Neuronal stem cell (in vitro differentiated cells): ENCODE data around the gene BATF.

Experiments used
- DNase-seq: peaks from one replicate; pipeline ENCODE4 v3.0.0-alpha.2; 2013; ENCODE audit warnings: low spot score
- H2AFZ ChIP-seq: one replicate; pipeline ENCODE4 v1.6.1; 2013; ENCODE audit warnings: mild to moderate bottlenecking, low read length, inconsistent platforms
- H2AK5ac ChIP-seq: 2 replicates; pipeline ENCODE4 v1.6.1; 2013; ENCODE audit warnings: low read depth, mild to moderate bottlenecking, inconsistent platforms, low read length, moderate library complexity, mixed read lengths
- H2BK120ac ChIP-seq: 2 replicates; pipeline ENCODE4 v1.6.1; 2013; ENCODE audit warnings: low read depth, mild to moderate bottlenecking, inconsistent platforms, low read length, moderate library complexity, mixed read lengths
- H2BK12ac ChIP-seq: one replicate; pipeline ENCODE4 v1.6.1; 2013; ENCODE audit warnings: low read length, inconsistent platforms
- H2BK15ac ChIP-seq: 2 replicates; pipeline ENCODE4 v1.6.1; 2013; ENCODE audit warnings: mild to moderate bottlenecking, low read length, inconsistent platforms, mixed read lengths
- H2BK5ac ChIP-seq: one replicate; pipeline ENCODE4 v1.6.1; 2013; ENCODE audit warnings: inconsistent platforms, mild to moderate bottlenecking, low read length, moderate library complexity
- H3K14ac ChIP-seq: one replicate; pipeline ENCODE4 v1.6.1; 2013; ENCODE audit warnings: low read length, inconsistent platforms
- H3K18ac ChIP-seq: 2 replicates; pipeline ENCODE4 v1.6.1; 2013; ENCODE audit warnings: low read length, inconsistent platforms
- H3K23ac ChIP-seq: 2 replicates; pipeline ENCODE4 v1.6.1; 2013; ENCODE audit warnings: low read depth, mild to moderate bottlenecking, mixed read lengths, low read length, inconsistent platforms; ENCODE audit not compliant: poor library complexity
- H3K27ac ChIP-seq: replicated peaks from 3 replicates; pipeline ENCODE4 v1.5.1; 2013; ENCODE audit warnings: low read length, inconsistent platforms
- H3K27me3 ChIP-seq, 3 experiments: 2 replicates each; pipeline ENCODE4 v1.6.1; 2013; ENCODE audit warnings: low read length in 3 of 3, mild to moderate bottlenecking in 2 of 3, inconsistent platforms in 1 of 3, low read depth in 1 of 3, mixed read lengths in 1 of 3, moderate library complexity in 1 of 3; ENCODE audit not compliant: control insufficient read depth in 3 of 3, insufficient read depth in 3 of 3
- H3K36me3 ChIP-seq, 2 donors: replicated peaks in 1 of 2; 2 replicates each; pipeline ENCODE4 v1.6.1; 2013; ENCODE audit warnings: low read length in 2 of 2; ENCODE audit not compliant: control insufficient read depth in 2 of 2, insufficient read depth in 2 of 2
- H3K4ac ChIP-seq: 2 replicates; pipeline ENCODE4 v1.6.1; 2013; ENCODE audit warnings: inconsistent platforms, mild to moderate bottlenecking, low read length, moderate library complexity
- H3K4me1 ChIP-seq, 2 donors: 1 replicate in 1 of 2; 2 replicates in 1 of 2; pipeline ENCODE4 v1.6.1; 2013; ENCODE audit warnings: low read length in 2 of 2, low read depth in 1 of 2; ENCODE audit not compliant: control insufficient read depth in 2 of 2, insufficient read depth in 1 of 2
- H3K4me2 ChIP-seq: one replicate; pipeline ENCODE4 v1.6.1; 2013; ENCODE audit warnings: mild to moderate bottlenecking, low read length, inconsistent platforms; ENCODE audit not compliant: insufficient read depth, poor library complexity, severe bottlenecking
- H3K4me3 ChIP-seq, 2 donors: 2 replicates each; pipeline ENCODE4 v1.5.1; 2013; ENCODE audit warnings: low read length in 2 of 2, mild to moderate bottlenecking in 2 of 2, inconsistent platforms in 1 of 2, moderate library complexity in 1 of 2
- H3K79me1 ChIP-seq: one replicate; pipeline ENCODE4 v1.6.1; 2013; ENCODE audit warnings: low read depth, mild to moderate bottlenecking, inconsistent platforms, low read length, moderate library complexity
- H3K9ac ChIP-seq: one replicate; pipeline ENCODE4 v1.6.1; 2013; ENCODE audit warnings: mild to moderate bottlenecking, low read depth, low read length, inconsistent platforms; ENCODE audit not compliant: poor library complexity
- H3K9me3 ChIP-seq, 2 donors: replicated peaks in 1 of 2; 2 replicates each; pipeline versions ENCODE3 to v1.6.1; 2013; ENCODE audit warnings: low read length in 2 of 2, mild to moderate bottlenecking in 2 of 2, inconsistent platforms in 1 of 2, low read depth in 1 of 2, mixed read lengths in 1 of 2, moderate library complexity in 1 of 2; ENCODE audit not compliant: control insufficient read depth in 2 of 2, insufficient read depth in 1 of 2
- H4K8ac ChIP-seq: one replicate; pipeline ENCODE4 v1.6.1; 2013; ENCODE audit warnings: low read depth, mild to moderate bottlenecking, inconsistent platforms, low read length, moderate library complexity
- H4K91ac ChIP-seq: one replicate; pipeline ENCODE4 v1.6.1; 2013; ENCODE audit warnings: low read length, low read depth, mild to moderate bottlenecking, inconsistent platforms; ENCODE audit not compliant: poor library complexity
- WGBS, 2 donors: extraction: QIAGEN DNeasy Blood & Tissue Kit; methylation state at CpG; one replicate each; pipeline ENCODE4 v1.1.7; 2013; ENCODE audit warnings: missing lambda C conversion rate in 2 of 2, mixed read lengths in 1 of 2; ENCODE audit not compliant: insufficient read length in 2 of 2, insufficient replicate concordance in 1 of 2; ENCODE audit errors: extremely low coverage in 2 of 2; 5-methylcytosine and 5-hydroxymethylcytosine counted together

BATF gene

GRCh38 chr14:75587388-75587787 is 65.1 kb downstream of the BATF start:
- Histone ChIP-seq H3K36me3 (peaks cover 0 to 1% of the 10 kb centered on the region in 2 donors), H4K8ac (no peak overlapping the region), H2AK5ac (no peak overlapping the region), H3K27ac (no peak overlapping the region), H3K9me3 (peaks cover 4 to 7% of the 10 kb centered on the region in 2 donors), H2BK5ac (no peak overlapping the region), H3K9ac (no peak overlapping the region), H3K14ac (no peak overlapping the region), H2BK12ac (no peak overlapping the region), H3K4me3 (no peak overlapping the region), H2BK120ac (no peak overlapping the region), H3K4me1 (no peaks in the 10 kb centered on the region), H3K18ac (no peak overlapping the region), H3K4me2 (no peak overlapping the region), H3K27me3 (no peaks in the 10 kb centered on the region), H3K79me1 (no peaks in the 10 kb centered on the region), H2BK15ac (no peak overlapping the region), H3K4ac (no peak overlapping the region), H2AFZ (no peak overlapping the region), H4K91ac (no peak overlapping the region), H3K23ac (no peak overlapping the region)
- DNase-seq: no peak

- Histone ChIP-seq H2AFZ (no peak overlapping the region), H2AK5ac (no peak overlapping the region), H2BK15ac (no peak overlapping the region), H3K4ac (no peak overlapping the region), H3K4me3 (no peak overlapping the region), H3K4me2 (no peak overlapping the region), H3K23ac (no peak overlapping the region), H3K9ac (no peak overlapping the region), H4K8ac (no peak overlapping the region), H3K18ac (no peak overlapping the region), H3K27ac (no peak overlapping the region), H3K4me1 (no peaks in the 10 kb centered on the region), H2BK5ac (no peak overlapping the region), H3K14ac (no peak overlapping the region), H3K9me3 (peaks cover 4 to 7% of the 10 kb centered on the region in 2 donors), H3K79me1 (no peaks in the 10 kb centered on the region), H2BK12ac (no peak overlapping the region), H4K91ac (no peak overlapping the region), H2BK120ac (no peak overlapping the region), H3K36me3 (peaks cover 0 to 1% of the 10 kb centered on the region in 2 donors), H3K27me3 (no peaks in the 10 kb centered on the region)
- WGBS, 2 donors: no CpG with 5 or more reads among the region's 6 CpGs
- no peak for DNase-seq
Observed at GRCh38 chr14:75589931-75590330, 67.7 kb downstream of the BATF start.

- Histone ChIP-seq H3K18ac (no peak overlapping the region), H2BK120ac (no peak overlapping the region), H4K8ac (no peak overlapping the region), H3K4ac (no peak overlapping the region), H2AK5ac (no peak overlapping the region), H3K4me2 (no peak overlapping the region), H3K23ac (no peak overlapping the region), H3K4me3 (peak overlapping the region in 1 of 2 donors; percentile 38), H3K4me1 (no peaks in the 10 kb centered on the region), H3K14ac (no peak overlapping the region), H3K9ac (no peak overlapping the region), H2BK5ac (no peak overlapping the region), H2AFZ (no peak overlapping the region), H3K27ac (no peak overlapping the region), H4K91ac (no peak overlapping the region), H3K9me3 (peaks cover 4 to 11% of the 10 kb centered on the region in 2 donors), H3K79me1 (no peaks in the 10 kb centered on the region), H3K27me3 (no peaks in the 10 kb centered on the region), H2BK15ac (no peak overlapping the region), H2BK12ac (no peak overlapping the region), H3K36me3 (peaks cover 0 to 1% of the 10 kb centered on the region in 2 donors)
- no CpG with 5 or more reads among the region's 1 CpG for WGBS, 2 donors
- DNase-seq: no peak
Observed at GRCh38 chr14:75591331-75591946, 69.2 kb downstream of the BATF start.

- Histone ChIP-seq H3K79me1 (no peaks in the 10 kb centered on the region), H3K4me2 (no peak overlapping the region), H3K4me3 (no peak overlapping the region), H2AK5ac (no peak overlapping the region), H3K9ac (no peak overlapping the region), H3K27ac (no peak overlapping the region), H3K23ac (peak overlapping the region; percentile 60), H3K9me3 (peaks cover 4 to 11% of the 10 kb centered on the region in 2 donors), H2AFZ (no peak overlapping the region), H3K4me1 (no peaks in the 10 kb centered on the region), H3K36me3 (peaks cover 0 to 1% of the 10 kb centered on the region in 2 donors), H3K4ac (no peak overlapping the region), H4K8ac (no peak overlapping the region), H2BK15ac (no peak overlapping the region), H2BK12ac (no peak overlapping the region), H4K91ac (no peak overlapping the region), H3K18ac (no peak overlapping the region), H3K14ac (no peak overlapping the region), H3K27me3 (no peaks in the 10 kb centered on the region), H2BK5ac (no peak overlapping the region), H2BK120ac (no peak overlapping the region)
- no peak for DNase-seq
Observed at GRCh38 chr14:75591987-75592575, 69.8 kb downstream of the BATF start.
